ENCODE measurements around the gene ERP29.
"Not testable (repeated sequence)": the region's sequence is repeated elsewhere in the genome, so short reads cannot be mapped to it uniquely, and the experiment has no call there.

Gene ERP29

GRCh38 chr12:112004041-112004440 is 9.2 kb upstream of the ERP29 start:
- no peak for DNase-seq

GRCh38 chr12:112005419-112006395 is 7.5 kb upstream of the ERP29 start:
- no peak for DNase-seq

- DNase-seq: no peak
Observed at GRCh38 chr12:112007945-112008344, 5.3 kb upstream of the ERP29 start.

GRCh38 chr12:112008918-112009317 is 4.3 kb upstream of the ERP29 start:
- DNase-seq: no peak

GRCh38 chr12:112009596-112009995 is 3.6 kb upstream of the ERP29 start:
- not testable (repeated sequence) for DNase-seq

- DNase-seq: no peak
Observed at GRCh38 chr12:112010415-112011344, 2.5 kb upstream of the ERP29 start.

GRCh38 chr12:112011685-112012084 is 1.5 kb upstream of the ERP29 start:
- no peak for DNase-seq

- DNase-seq: peak; percentile 54 to 60
Observed at GRCh38 chr12:112013601-112014402, 576 bp downstream of the ERP29 start.

GRCh38 chr12:112015938-112016337 is 2.7 kb downstream of the ERP29 start:
- DNase-seq: no peak

- DNase-seq: no peak
Observed at GRCh38 chr12:112017041-112017440, 3.8 kb downstream of the ERP29 start.

- DNase-seq: no peak
Observed at GRCh38 chr12:112018571-112019237, 5.5 kb downstream of the ERP29 start.

- no peak for DNase-seq
Observed at GRCh38 chr12:112020947-112021457, 7.8 kb downstream of the ERP29 start.

- DNase-seq: no peak
Observed at GRCh38 chr12:112022241-112023016, 9.2 kb downstream of the ERP29 start.

- no peak for DNase-seq
Observed at GRCh38 chr12:112023759-112024396, 10.7 kb downstream of the ERP29 start.

- no peak for DNase-seq
Observed at GRCh38 chr12:112025808-112026375, 12.7 kb downstream of the ERP29 start.

- DNase-seq: no peak
Observed at GRCh38 chr12:112029301-112029700, 16.1 kb downstream of the ERP29 start.

GRCh38 chr12:112031472-112031871 is 18.2 kb downstream of the ERP29 start:
- no peak for DNase-seq

GRCh38 chr12:112032292-112032691 is 19.1 kb downstream of the ERP29 start:
- DNase-seq: no peak

- no peak for DNase-seq
Observed at GRCh38 chr12:112035219-112035785, 22.1 kb downstream of the ERP29 start.

GRCh38 chr12:112036614-112037013 is 23.4 kb downstream of the ERP29 start:
- DNase-seq: not testable (repeated sequence)
